Osteoblast (primary cell): Measurements from ENCODE around the gene HDAC4. TPM values are rescaled to one million over a fixed set of nuclear protein-coding genes. Genes with fewer than 3 reads are reported as not detected.

ENCODE experiments used
- DNase-seq: peaks from one replicate; pipeline ENCODE4 v3.0.0; 2011; ENCODE audit warnings: low spot score, mixed read lengths; ENCODE audit not compliant: insufficient read length; ENCODE audit errors: missing footprints
- H2AFZ ChIP-seq: 2 replicates; pipeline ENCODE4 v1.6.0; 2011; ENCODE audit warnings: mild to moderate bottlenecking, low read length
- H3K27ac ChIP-seq: 2 replicates; pipeline ENCODE4 v1.5.1; 2011; ENCODE audit warnings: mild to moderate bottlenecking, low read depth, low read length, moderate library complexity
- H3K27me3 ChIP-seq: 2 replicates; pipeline ENCODE4 v1.6.0; 2012; ENCODE audit warnings: mild to moderate bottlenecking, control low read depth, inconsistent platforms, low read length, moderate library complexity; ENCODE audit not compliant: insufficient read depth
- H3K36me3 ChIP-seq: 2 replicates; pipeline ENCODE4 v1.5.1; 2011; ENCODE audit warnings: mild to moderate bottlenecking, low read length, control low read depth, moderate library complexity; ENCODE audit not compliant: insufficient read depth
- H3K4me1 ChIP-seq: 2 replicates; pipeline ENCODE4 v1.5.1; 2011; ENCODE audit warnings: mild to moderate bottlenecking, low read length, control low read depth, moderate library complexity; ENCODE audit not compliant: insufficient read depth
- H3K4me2 ChIP-seq: 2 replicates; pipeline ENCODE4 v1.6.0; 2011; ENCODE audit warnings: mild to moderate bottlenecking, low read length; ENCODE audit not compliant: insufficient read depth
- H3K4me3 ChIP-seq: fragments of 200-600 bp; sonication (generic); 3 replicates; pipeline ENCODE4 v1.5.1; 2012; ENCODE audit warnings: mild to moderate bottlenecking, low read length, inconsistent platforms; ENCODE audit not compliant: insufficient read depth
- H3K79me2 ChIP-seq: 2 replicates; pipeline ENCODE4 v1.6.0; 2012; ENCODE audit warnings: mild to moderate bottlenecking, low read length, control low read depth, inconsistent platforms; ENCODE audit not compliant: insufficient read depth
- H3K9me3 ChIP-seq: 2 replicates; pipeline ENCODE4 v1.5.1; 2011; ENCODE audit warnings: low read depth, low read length, control low read depth
- H4K20me1 ChIP-seq: 2 replicates; pipeline ENCODE4 v1.6.0; 2012; ENCODE audit warnings: mild to moderate bottlenecking, low read length, control low read depth; ENCODE audit not compliant: insufficient read depth
- CTCF ChIP-seq: IDR thresholded peaks from 2 replicates; pipeline ENCODE4 v1.5.1; 2011; ENCODE audit warnings: mild to moderate bottlenecking, low read depth, low read length, moderate library complexity; ENCODE audit errors: extremely low read depth
- total RNA-seq: library from RNA; depleted of rRNA; stranded (reverse); fragments of >200 nt; gene quantifications from 2 replicates; pipeline ENCODE4 v1.2.3, GENCODE V29; 2012

The HDAC4 gene
- total RNA-seq, 1 donor, result 30.8 TPM

- Histone ChIP-seq H3K9me3 (no peaks in the 10 kb centered on the region), H3K4me3 (no peak overlapping the region), H3K27ac (no peak overlapping the region), H2AFZ (no peak overlapping the region), H3K79me2 (no peaks in the 10 kb centered on the region), H3K36me3 (no peaks in the 10 kb centered on the region), H3K4me2 (no peak overlapping the region), H3K4me1 (no peaks in the 10 kb centered on the region), H4K20me1 (peaks cover 3% of the 10 kb centered on the region), H3K27me3 (no peaks in the 10 kb centered on the region)
- no peak for DNase-seq
- no peak for TF ChIP-seq CTCF
Observed at GRCh38 chr2:239077260-239077659, 323.6 kb downstream of the HDAC4 start.

- Histone ChIP-seq H2AFZ (no peak overlapping the region), H3K4me2 (no peak overlapping the region), H3K79me2 (no peaks in the 10 kb centered on the region), H3K4me3 (no peak overlapping the region), H3K36me3 (no peaks in the 10 kb centered on the region), H4K20me1 (peaks cover 3% of the 10 kb centered on the region), H3K9me3 (no peaks in the 10 kb centered on the region), H3K4me1 (no peaks in the 10 kb centered on the region), H3K27ac (no peak overlapping the region), H3K27me3 (no peaks in the 10 kb centered on the region)
- DNase-seq, result peak; percentile 89
- TF ChIP-seq CTCF, result no peak
Observed at GRCh38 chr2:239075918-239076758, 324.7 kb downstream of the HDAC4 start.

GRCh38 chr2:239073745-239074530, 326.9 kb downstream of the HDAC4 start:
- Histone ChIP-seq H3K79me2 (no peaks in the 10 kb centered on the region), H3K4me1 (no peaks in the 10 kb centered on the region), H3K27ac (no peak overlapping the region), H3K4me3 (no peak overlapping the region), H3K27me3 (no peaks in the 10 kb centered on the region), H3K4me2 (no peak overlapping the region), H2AFZ (no peak overlapping the region), H4K20me1 (peaks cover 3% of the 10 kb centered on the region), H3K36me3 (no peaks in the 10 kb centered on the region), H3K9me3 (no peaks in the 10 kb centered on the region)
- no peak for TF ChIP-seq CTCF
- DNase-seq, result no peak

- no peak for TF ChIP-seq CTCF
- peaks cover 3% of the 10 kb centered on the region for H4K20me1 ChIP-seq
- H3K9me3 ChIP-seq, result no peaks in the 10 kb centered on the region
- H3K27me3 ChIP-seq, result no peaks in the 10 kb centered on the region
- no peaks in the 10 kb centered on the region for H3K36me3 ChIP-seq
- no peak overlapping the region for H3K27ac ChIP-seq
- no peak overlapping the region for H2AFZ ChIP-seq
- DNase-seq, result no peak
- H3K4me1 ChIP-seq, result no peaks in the 10 kb centered on the region
- H3K4me2 ChIP-seq, result no peak overlapping the region
- H3K4me3 ChIP-seq, result no peak overlapping the region
- no peaks in the 10 kb centered on the region for H3K79me2 ChIP-seq
Observed at GRCh38 chr2:239073270-239073669, 327.6 kb downstream of the HDAC4 start.
